Measurements from ENCODE around the gene FBXO7.
A peak's percentile ranks its signal among the peaks of the same experiment; 100 is the strongest.

The FBXO7 gene

GRCh38 chr22:32532820-32533128, 58.2 kb downstream of the FBXO7 start:
- DNase-seq, result no peak

- DNase-seq, result peak; percentile 48
These were observed 58.9 kb downstream of the FBXO7 start for GRCh38 chr22:32533265-32534111.

GRCh38 chr22:32534252-32535235, 59.9 kb downstream of the FBXO7 start:
- DNase-seq, result peak; percentile 50

GRCh38 chr22:32535531-32536190, 61.0 kb downstream of the FBXO7 start:
- DNase-seq, result no peak

- no peak for DNase-seq
These were observed 61.7 kb downstream of the FBXO7 start for GRCh38 chr22:32536352-32536751.

GRCh38 chr22:32538521-32538920, 63.9 kb downstream of the FBXO7 start:
- no peak for DNase-seq

GRCh38 chr22:32539631-32540421, 65.2 kb downstream of the FBXO7 start:
- peak; percentile 23 for DNase-seq

- DNase-seq, result no peak
These were observed 66.9 kb downstream of the FBXO7 start for GRCh38 chr22:32541481-32541880.

- no peak for DNase-seq
These were observed 67.6 kb downstream of the FBXO7 start for GRCh38 chr22:32542066-32542676.

GRCh38 chr22:32542677-32543357, 68.2 kb downstream of the FBXO7 start:
- no peak for DNase-seq

- DNase-seq, result peak; percentile 43
These were observed 70.4 kb downstream of the FBXO7 start for GRCh38 chr22:32544953-32545558.

GRCh38 chr22:32545801-32546200, 71.2 kb downstream of the FBXO7 start:
- peak; percentile 12 for DNase-seq

- no peak for DNase-seq
These were observed 71.9 kb downstream of the FBXO7 start for GRCh38 chr22:32546496-32546895.

GRCh38 chr22:32546935-32547334, 72.3 kb downstream of the FBXO7 start:
- DNase-seq, result no peak

- no peak for DNase-seq
These were observed 73.4 kb downstream of the FBXO7 start for GRCh38 chr22:32548039-32548438.

All from fibroblast of upper back skin (primary cell).